HUES64 (cell line): ENCODE data around the gene ATRNL1.
"Not testable (repeated sequence)": the region's sequence is repeated elsewhere in the genome, so short reads cannot be mapped to it uniquely, and the experiment has no call there.

Source experiments
- H3K27ac ChIP-seq: 2 replicates; pipeline ENCODE4 v1.7.0; 2013; ENCODE audit warnings: low read depth, low read length, inconsistent platforms
- H3K27me3 ChIP-seq: 2 replicates; pipeline ENCODE4 v1.6.1; 2013; ENCODE audit warnings: mild to moderate bottlenecking, low read length; ENCODE audit not compliant: insufficient read depth
- H3K36me3 ChIP-seq: 2 replicates; pipeline ENCODE4 v1.6.1; 2013; ENCODE audit warnings: mild to moderate bottlenecking, low read length; ENCODE audit not compliant: insufficient read depth
- H3K4me1 ChIP-seq: 2 replicates; pipeline ENCODE4 v1.6.1; 2013; ENCODE audit warnings: mild to moderate bottlenecking, low read length, moderate library complexity; ENCODE audit not compliant: insufficient read depth
- H3K4me3 ChIP-seq: 2 replicates; pipeline ENCODE4 v1.5.1; 2013; ENCODE audit warnings: mild to moderate bottlenecking, low read length, moderate library complexity
- H3K9ac ChIP-seq: 2 replicates; pipeline ENCODE4 v1.6.1; 2013; ENCODE audit warnings: mild to moderate bottlenecking, low read depth, low read length
- H3K9me3 ChIP-seq: 2 replicates; pipeline ENCODE4 v1.6.1; 2013; ENCODE audit warnings: low read depth, low read length; ENCODE audit not compliant: insufficient read depth
- WGBS: fragments of 150-250, 120-280 bp; methylation state at CpG from one replicate; pipeline ENCODE4 v1.1.7; 2013; ENCODE audit warnings: missing lambda C conversion rate; 5-methylcytosine and 5-hydroxymethylcytosine counted together

The ATRNL1 gene

DNA sequence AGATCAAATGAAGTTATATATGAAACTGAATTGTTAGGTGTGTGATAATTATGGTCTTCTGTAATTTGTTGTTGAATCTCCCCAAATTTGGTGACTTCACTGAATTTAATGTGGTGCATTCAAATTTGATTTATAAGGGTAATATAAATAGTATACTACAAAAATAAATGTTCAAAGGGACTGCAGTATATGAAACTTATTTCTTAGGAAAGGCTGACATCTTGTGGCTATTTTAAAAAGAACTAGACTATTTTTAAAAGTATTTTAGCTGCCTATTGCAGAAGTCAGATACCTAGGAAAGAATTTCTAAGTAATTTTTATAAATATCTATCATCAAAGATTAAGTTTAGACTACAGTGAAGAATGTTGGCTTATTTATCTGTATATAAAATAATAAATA, 36.6 kb downstream of the ATRNL1 start:
- Histone ChIP-seq H3K9me3 (no peaks in the 10 kb centered on the region), H3K4me3 (no peak overlapping the region), H3K9ac (no peak overlapping the region), H3K27me3 (no peaks in the 10 kb centered on the region), H3K36me3 (no peaks in the 10 kb centered on the region), H3K4me1 (no peaks in the 10 kb centered on the region), H3K27ac (no peak overlapping the region)

DNA sequence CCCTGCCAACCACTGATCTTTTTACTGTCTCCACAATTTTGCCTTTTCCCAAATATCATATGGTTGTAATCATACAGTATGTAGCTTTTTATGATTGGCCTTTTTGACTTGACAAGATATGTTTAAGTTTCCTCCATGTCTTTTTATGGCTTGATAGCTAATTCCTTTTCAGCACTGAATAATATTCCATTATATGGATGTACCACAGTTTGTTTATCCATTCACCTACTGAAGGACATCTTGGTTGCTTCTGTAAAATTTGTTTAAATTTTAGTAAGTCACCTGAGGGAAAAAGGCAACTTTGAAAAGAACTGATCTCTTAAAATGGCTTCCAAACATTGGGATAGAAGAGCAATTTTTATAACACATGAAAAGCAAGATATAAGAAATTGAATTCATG, 43.5 kb downstream of the ATRNL1 start:
- H3K4me1 ChIP-seq = no peaks in the 10 kb centered on the region
- no peak overlapping the region for H3K4me3 ChIP-seq
- H3K27me3 ChIP-seq = no peaks in the 10 kb centered on the region
- peaks cover 15% of the 10 kb centered on the region for H3K9me3 ChIP-seq
- H3K36me3 ChIP-seq = no peaks in the 10 kb centered on the region
- no peak overlapping the region for H3K9ac ChIP-seq
- no peak overlapping the region for H3K27ac ChIP-seq

DNA sequence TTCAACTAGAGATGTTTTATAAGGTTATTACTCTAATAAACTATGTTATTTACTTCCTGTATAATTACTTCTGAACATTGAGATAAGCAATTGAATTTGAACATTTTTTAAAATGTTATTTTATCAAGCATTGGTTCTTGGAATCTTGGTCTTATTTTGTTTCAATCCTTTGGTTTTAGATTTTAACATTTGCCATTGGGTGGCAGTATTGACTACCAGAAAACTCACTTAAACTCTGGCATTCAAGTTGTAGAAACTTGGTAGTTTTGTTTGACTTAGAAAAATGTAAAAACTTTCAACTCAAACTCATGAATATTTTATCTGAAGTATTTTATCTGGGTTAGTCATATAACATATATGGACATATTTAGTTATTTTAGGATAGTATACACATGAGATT, 48.1 kb downstream of the ATRNL1 start:
- Histone ChIP-seq H3K4me3 (no peak overlapping the region), H3K27me3 (no peaks in the 10 kb centered on the region), H3K4me1 (no peaks in the 10 kb centered on the region), H3K9ac (no peak overlapping the region), H3K27ac (no peak overlapping the region), H3K9me3 (peaks cover 9% of the 10 kb centered on the region), H3K36me3 (no peaks in the 10 kb centered on the region)

DNA sequence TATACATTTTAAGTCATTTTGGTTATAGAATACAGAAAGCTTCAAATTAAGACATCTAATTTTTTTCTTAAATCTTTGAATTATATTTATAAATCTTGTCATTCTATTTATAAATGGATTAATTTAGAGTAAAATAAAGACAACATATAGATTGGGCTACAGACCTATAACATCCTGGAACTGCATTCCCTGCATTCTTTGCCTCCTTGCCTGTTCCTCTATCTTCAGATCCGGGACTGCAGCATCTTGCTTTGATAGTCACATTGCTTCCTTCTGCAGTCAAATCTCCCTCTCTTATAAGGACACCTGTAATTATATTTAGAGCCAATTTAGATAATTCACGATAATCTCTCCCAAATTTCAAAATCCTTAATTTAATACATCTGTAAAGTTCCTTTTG, 64.2 kb downstream of the ATRNL1 start:
- Histone ChIP-seq H3K27ac (no peak overlapping the region), H3K9ac (no peak overlapping the region), H3K27me3 (no peaks in the 10 kb centered on the region), H3K9me3 (no peaks in the 10 kb centered on the region), H3K36me3 (no peaks in the 10 kb centered on the region), H3K4me3 (no peak overlapping the region), H3K4me1 (no peaks in the 10 kb centered on the region)
- 82% methylated on average over 2 of the region's 2 CpGs for WGBS

DNA sequence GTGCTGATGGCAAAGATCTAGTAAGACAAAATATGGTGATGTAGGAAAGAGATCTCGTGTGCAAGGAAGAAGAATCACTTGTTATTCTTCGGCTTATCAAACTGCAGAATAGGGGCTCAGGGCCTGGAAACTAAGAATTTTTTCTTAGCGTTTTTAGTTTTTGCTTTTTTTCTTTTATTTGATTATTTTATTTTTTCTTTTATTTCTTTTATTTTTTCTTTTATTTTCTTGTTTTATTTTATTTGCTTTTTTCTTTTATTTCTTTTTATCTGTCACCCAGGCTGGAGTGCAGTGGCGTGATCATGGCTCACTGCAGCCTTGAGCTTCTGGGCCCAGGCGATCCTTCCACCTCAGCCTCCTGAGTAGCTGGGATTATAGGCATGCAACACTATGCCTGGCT, 70.0 kb downstream of the ATRNL1 start:
- no peaks in the 10 kb centered on the region for H3K9me3 ChIP-seq
- H3K4me3 ChIP-seq = no peak overlapping the region
- WGBS = 92% methylated on average over 4 of the region's 5 CpGs
- no peak overlapping the region for H3K27ac ChIP-seq
- no peak overlapping the region for H3K9ac ChIP-seq
- H3K36me3 ChIP-seq = no peaks in the 10 kb centered on the region
- no peaks in the 10 kb centered on the region for H3K4me1 ChIP-seq
- no peaks in the 10 kb centered on the region for H3K27me3 ChIP-seq

DNA sequence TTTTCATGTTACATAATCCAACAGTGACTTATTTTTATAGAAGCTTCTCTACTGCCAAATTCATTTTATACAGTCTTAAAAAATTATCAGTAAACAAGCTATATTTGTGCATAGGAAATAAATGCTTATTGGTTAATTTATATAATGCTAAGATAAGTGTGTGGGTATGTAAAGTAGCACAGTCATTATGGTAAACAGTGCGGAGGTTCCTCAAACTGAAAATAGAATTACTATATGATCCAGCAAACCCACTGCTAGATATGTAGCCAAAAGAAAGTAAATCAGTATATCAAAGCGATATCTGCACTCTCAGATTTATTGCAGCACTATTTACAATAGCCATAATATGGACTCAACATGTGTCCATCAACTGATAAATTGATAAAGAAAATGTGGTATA, 71.1 kb downstream of the ATRNL1 start:
- H3K36me3 ChIP-seq = no peaks in the 10 kb centered on the region
- H3K27ac ChIP-seq = no peak overlapping the region
- no peaks in the 10 kb centered on the region for H3K4me1 ChIP-seq
- 100% methylated on average over 1 of the region's 2 CpGs for WGBS
- H3K4me3 ChIP-seq = no peak overlapping the region
- H3K9ac ChIP-seq = no peak overlapping the region
- no peaks in the 10 kb centered on the region for H3K27me3 ChIP-seq
- no peaks in the 10 kb centered on the region for H3K9me3 ChIP-seq

DNA sequence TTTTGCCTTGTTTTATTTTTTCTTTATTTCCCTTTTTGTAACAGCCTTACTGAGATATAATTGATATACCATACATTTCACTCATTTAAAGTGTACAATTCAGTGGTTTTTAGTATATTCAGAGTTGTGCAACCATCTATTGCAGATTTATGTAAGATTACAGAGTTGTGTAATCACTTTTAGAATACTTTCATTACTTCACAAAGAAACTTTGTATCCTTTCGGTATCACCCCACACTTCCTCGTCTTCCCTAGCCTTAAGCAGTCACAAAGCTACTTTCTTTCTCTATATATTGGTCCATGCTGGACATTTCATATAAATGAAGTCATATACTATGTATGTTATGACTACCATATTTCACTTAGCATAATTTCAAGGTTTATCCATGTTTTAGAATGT, 74.6 kb downstream of the ATRNL1 start:
- Histone ChIP-seq H3K27ac (no peak overlapping the region), H3K36me3 (no peaks in the 10 kb centered on the region), H3K9ac (no peak overlapping the region), H3K27me3 (no peaks in the 10 kb centered on the region), H3K4me3 (no peak overlapping the region), H3K4me1 (no peaks in the 10 kb centered on the region), H3K9me3 (no peaks in the 10 kb centered on the region)
- WGBS = 95% methylated on average over 2 of the region's 2 CpGs

DNA sequence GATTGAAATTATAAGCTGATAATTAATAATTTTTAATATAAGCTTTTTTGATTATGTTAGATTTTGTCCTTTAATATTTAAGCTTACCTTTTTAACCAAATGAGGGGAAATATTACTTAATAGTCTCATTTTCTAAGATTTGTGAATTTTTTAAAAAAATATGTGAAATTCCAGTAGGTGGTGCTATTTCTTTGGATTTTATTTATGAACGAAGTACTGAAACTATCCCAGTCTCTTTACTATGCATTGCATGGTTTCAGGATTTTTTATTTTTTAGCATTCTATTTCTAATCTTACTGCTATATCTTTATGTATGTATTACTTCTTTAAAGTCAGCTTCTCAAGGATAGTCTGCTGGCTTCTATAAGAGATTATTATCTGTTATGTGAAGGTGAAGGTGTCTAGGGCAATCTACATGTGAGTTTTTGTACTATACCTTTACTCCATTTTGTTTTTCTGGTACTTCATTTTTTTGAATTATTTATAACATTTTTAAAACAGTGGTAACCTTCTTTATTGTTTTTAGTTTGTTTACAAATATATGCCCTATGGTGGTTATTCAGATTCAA, 78.3 kb downstream of the ATRNL1 start:
- H3K27ac ChIP-seq = no peak overlapping the region
- no peaks in the 10 kb centered on the region for H3K4me1 ChIP-seq
- H3K9ac ChIP-seq = no peak overlapping the region
- H3K27me3 ChIP-seq = no peaks in the 10 kb centered on the region
- no CpG with 5 or more reads among the region's 1 CpG for WGBS
- H3K36me3 ChIP-seq = no peaks in the 10 kb centered on the region
- no peak overlapping the region for H3K4me3 ChIP-seq
- H3K9me3 ChIP-seq = no peaks in the 10 kb centered on the region

DNA sequence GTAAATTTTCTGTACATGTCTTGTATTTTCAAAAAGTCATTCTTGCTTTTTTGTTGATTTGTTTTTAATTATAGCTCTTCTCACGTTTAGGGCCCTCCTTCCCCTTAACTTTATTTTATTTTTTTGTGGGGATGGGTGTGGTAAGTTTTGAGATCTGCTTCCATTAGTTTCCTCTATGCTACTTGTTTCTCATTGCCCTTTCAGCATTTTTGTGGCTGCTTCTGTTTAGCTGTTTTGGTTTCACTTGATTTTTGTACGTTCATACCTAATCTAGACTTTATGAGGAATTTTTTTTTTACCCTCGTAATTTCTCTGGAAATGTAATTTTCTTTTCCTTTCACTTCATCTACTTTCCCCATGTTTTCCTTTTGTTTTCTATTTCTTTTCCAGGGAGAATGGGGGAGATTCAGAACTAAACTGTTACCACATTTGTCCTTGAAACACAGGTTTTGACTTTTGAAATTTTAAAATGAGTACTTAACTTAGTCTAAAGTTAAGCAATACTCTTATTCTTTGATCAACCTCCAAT, 80.8 kb downstream of the ATRNL1 start:
- Histone ChIP-seq H3K9ac (no peak overlapping the region), H3K36me3 (no peaks in the 10 kb centered on the region), H3K4me3 (no peak overlapping the region)

DNA sequence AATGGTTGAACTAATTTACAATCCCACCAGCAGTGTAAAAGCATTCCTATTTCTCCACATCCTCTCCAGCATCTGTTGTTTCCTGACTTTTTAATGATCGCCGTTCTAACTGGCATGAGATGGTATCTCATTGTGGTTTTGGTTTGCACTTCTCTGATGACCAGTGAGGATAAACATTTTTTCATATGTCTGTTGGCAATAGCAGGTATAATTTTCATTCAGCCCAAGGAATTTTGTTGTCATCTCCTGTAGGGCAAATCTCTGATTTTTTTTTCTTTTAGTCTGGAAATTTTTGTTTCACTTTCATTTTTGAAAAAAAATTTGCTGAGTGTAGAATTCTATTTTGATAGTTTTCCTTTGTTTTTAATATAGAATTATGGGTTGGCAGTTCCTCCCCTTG, 114.1 kb downstream of the ATRNL1 start:
- WGBS = 96% methylated on average over 2 of the region's 2 CpGs
- not testable (repeated sequence) for H3K36me3 ChIP-seq, H3K27ac ChIP-seq, H3K4me3 ChIP-seq, H3K9me3 ChIP-seq, H3K9ac ChIP-seq, H3K27me3 ChIP-seq, H3K4me1 ChIP-seq

More for the DNA sequence above, 80.8 kb downstream of the ATRNL1 start:
- H3K27ac ChIP-seq = no peak overlapping the region
- H3K9me3 ChIP-seq = no peaks in the 10 kb centered on the region
- no peaks in the 10 kb centered on the region for H3K27me3 ChIP-seq
- no CpG with 5 or more reads among the region's 3 CpGs for WGBS
- no peaks in the 10 kb centered on the region for H3K4me1 ChIP-seq

DNA sequence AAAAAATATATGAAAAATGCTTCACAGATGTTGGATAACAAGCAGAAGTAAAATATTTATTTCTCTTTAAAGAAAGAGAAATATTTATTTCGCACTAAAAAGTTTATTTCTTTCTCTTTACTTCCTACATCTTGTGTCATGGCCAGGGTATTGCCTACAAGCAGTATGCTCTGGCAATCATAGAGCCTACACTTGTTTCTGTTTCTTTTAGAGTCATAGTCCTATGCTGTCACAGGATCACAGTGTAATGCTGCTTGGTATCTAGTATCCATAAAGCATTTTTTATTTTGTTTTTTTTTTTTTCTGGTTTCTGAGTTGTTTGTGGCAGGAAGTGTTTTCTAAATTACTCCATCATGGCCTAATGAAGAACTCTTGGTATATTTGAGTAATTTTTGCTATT, 116.0 kb downstream of the ATRNL1 start:
- Histone ChIP-seq H3K36me3 (no peaks in the 10 kb centered on the region), H3K9ac (no peak overlapping the region), H3K9me3 (no peaks in the 10 kb centered on the region), H3K27me3 (no peaks in the 10 kb centered on the region), H3K27ac (no peak overlapping the region), H3K4me3 (no peak overlapping the region), H3K4me1 (no peaks in the 10 kb centered on the region)
- WGBS = 100% methylated on average over 1 of the region's 1 CpG

DNA sequence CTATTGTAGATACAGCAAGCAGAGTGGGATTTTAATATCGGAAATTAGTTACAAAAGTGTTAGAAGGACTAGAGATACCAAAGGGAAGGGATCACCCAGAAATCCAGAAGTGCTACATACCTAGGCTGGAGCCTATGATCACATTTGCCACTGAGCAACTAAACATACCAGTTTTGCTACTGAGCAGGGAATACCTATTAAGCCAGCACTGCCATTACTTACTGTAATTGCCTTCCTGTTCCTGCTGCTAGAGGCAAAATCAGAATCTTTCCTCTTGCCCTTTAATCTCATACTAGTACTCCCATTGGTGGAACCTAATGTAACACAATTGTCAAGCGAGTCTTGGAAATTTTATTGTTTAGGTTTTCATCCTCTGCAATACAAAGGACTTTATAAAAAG, 121.7 kb downstream of the ATRNL1 start:
- WGBS = 96% methylated on average over 1 of the region's 2 CpGs
- Histone ChIP-seq H3K4me3 (no peak overlapping the region), H3K9ac (no peak overlapping the region), H3K27ac (no peak overlapping the region), H3K36me3 (no peaks in the 10 kb centered on the region), H3K4me1 (no peaks in the 10 kb centered on the region), H3K9me3 (no peaks in the 10 kb centered on the region), H3K27me3 (no peaks in the 10 kb centered on the region)
